ENCODE measurements around the gene GIPC2. TPM values are rescaled to one million over a fixed set of nuclear protein-coding genes. Genes with fewer than 3 reads are reported as not detected.

The GIPC2 gene
- total RNA-seq, 4 donors from 2014 or later = 0.67 to 1.5 (median 1.3) TPM

DNA sequence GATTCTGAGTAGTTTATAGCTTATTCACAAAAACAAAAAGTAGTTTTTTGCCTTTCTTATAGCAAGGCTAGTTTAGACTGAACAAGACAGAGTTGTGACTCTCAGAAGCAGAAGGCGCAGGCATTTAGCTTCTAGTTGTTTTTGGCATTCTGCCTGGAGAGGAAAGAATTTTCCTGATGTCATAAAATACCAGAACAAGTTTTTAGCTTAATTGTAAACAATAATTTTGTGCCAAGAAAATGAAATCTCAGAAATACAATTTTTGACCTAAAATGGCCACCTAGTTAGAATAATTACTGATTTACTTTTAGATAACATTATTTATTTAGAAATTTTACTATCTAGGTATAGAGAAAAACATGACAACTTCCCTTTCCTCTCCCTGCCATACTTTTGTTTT, 40.0 kb upstream of the GIPC2 start:
- intact Hi-C loops (cut with DNase I; ENCODE audit: low total_unique reads) = loop anchor here (1.0 to 5.0 kb wide), 4 partner anchors 42 to 323 kb away; partner anchors contain the start of genes GIPC2 and ZZZ3
- no peaks in the 10 kb centered on the region for H3K9me3 ChIP-seq
- DNase-seq (no peak), ATAC-seq (no peak)
- peak overlapping the region; percentile 83 to 97 (median 91) for H3K27ac ChIP-seq
- in situ Hi-C loops (cut with MboI; ENCODE audit: low sequenced_read_pairs in 4 of 4) = no loop called here
- peak; percentile 40 to 52 for TF ChIP-seq POLR2A (IDR thresholded peaks at IDR 0.05)
- TF ChIP-seq, protein P1, sequence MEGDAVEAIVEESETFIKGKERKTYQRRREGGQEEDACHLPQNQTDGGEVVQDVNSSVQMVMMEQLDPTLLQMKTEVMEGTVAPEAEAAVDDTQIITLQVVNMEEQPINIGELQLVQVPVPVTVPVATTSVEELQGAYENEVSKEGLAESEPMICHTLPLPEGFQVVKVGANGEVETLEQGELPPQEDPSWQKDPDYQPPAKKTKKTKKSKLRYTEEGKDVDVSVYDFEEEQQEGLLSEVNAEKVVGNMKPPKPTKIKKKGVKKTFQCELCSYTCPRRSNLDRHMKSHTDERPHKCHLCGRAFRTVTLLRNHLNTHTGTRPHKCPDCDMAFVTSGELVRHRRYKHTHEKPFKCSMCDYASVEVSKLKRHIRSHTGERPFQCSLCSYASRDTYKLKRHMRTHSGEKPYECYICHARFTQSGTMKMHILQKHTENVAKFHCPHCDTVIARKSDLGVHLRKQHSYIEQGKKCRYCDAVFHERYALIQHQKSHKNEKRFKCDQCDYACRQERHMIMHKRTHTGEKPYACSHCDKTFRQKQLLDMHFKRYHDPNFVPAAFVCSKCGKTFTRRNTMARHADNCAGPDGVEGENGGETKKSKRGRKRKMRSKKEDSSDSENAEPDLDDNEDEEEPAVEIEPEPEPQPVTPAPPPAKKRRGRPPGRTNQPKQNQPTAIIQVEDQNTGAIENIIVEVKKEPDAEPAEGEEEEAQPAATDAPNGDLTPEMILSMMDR (IDR thresholded peaks at IDR 0.05 in 4 of 5, conservative IDR thresholded peaks at IDR 0.05 in 1 of 5) = no peak
- H3K4me3 ChIP-seq = peak overlapping the region; percentile 65 to 81 (median 70)
- H3K4me1 ChIP-seq = peaks cover 25 to 48% of the 10 kb centered on the region in 2 donors
- H3K27me3 ChIP-seq = no peaks in the 10 kb centered on the region
- H3K36me3 ChIP-seq = no peaks in the 10 kb centered on the region

DNA sequence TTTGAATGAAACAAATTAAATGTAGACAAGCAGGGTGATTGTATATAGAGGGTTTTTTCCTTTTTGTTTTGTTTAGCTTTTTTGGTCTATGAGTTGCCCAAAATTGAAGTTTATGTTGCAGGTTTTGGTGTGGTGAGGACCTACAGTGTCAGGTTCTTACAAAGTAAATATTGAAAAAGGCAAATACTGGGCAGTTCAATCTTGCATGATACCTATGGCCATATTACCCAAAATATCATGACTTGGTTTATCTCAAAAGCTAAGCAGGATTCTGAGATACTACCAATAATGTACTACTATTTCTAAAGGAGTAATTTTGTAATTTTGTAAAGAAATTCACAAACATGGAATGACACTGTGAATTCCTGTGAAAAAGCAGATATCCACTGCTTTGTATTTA, 39.2 kb upstream of the GIPC2 start:
- ATAC-seq (no peak), DNase-seq (no peak)
- TF ChIP-seq, protein P1 (IDR thresholded peaks at IDR 0.05 in 4 of 5, conservative IDR thresholded peaks at IDR 0.05 in 1 of 5) = no peak
- TF ChIP-seq POLR2A (IDR thresholded peaks at IDR 0.05) = no peak
- Histone ChIP-seq H3K36me3 (no peaks in the 10 kb centered on the region), H3K27me3 (no peaks in the 10 kb centered on the region), H3K4me1 (peaks cover 32 to 56% of the 10 kb centered on the region in 2 donors), H3K4me3 (peak overlapping the region; percentile 65 to 81 (median 70)), H3K27ac (peak overlapping the region; percentile 83 to 97 (median 91)), H3K9me3 (no peaks in the 10 kb centered on the region)
- in situ Hi-C loops (cut with MboI; ENCODE audit: low sequenced_read_pairs in 4 of 4) = no loop called here
- intact Hi-C loops (cut with DNase I; ENCODE audit: low total_unique reads) = loop anchor here (5.0 kb wide), 1 partner anchor 41 kb away; the partner anchor contains the start of gene GIPC2

DNA sequence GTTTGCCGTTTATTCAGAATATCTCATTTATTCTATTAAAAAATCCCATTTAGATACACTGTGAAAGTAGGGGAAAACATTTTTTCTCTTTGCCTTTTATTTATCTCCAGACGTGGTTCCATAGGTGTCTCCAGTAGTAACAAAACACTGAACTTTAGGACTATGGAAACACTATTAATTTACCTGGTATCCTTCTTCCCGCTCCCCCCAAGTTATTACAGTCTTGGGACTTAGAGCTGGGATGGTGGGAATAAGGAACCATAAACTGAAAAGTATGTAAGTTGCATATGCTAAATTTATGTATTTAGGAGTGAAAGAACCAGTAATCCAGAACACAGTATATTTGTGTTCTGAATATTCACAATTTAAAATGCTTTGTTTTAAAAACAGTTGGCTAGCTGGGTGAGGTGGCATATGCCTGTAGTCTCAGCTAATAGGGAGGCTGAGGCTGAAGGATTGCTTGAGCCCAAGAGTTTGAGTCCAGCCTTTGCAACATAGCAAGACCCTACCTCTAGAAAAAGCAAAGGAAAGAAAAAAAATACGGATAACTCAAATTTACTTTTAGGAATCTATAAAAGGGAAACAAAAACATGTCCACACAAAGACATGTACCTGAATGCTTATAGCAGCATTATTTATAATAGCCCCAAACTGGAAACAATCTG, 38.0 kb upstream of the GIPC2 start:
- ATAC-seq (no peak), DNase-seq (no peak)
- TF ChIP-seq, protein P1 (IDR thresholded peaks at IDR 0.05 in 4 of 5, conservative IDR thresholded peaks at IDR 0.05 in 1 of 5) = no peak
- no peak for TF ChIP-seq POLR2A (IDR thresholded peaks at IDR 0.05)
- intact Hi-C loops (cut with DNase I; ENCODE audit: low total_unique reads) = loop anchor here (5.0 kb wide), 1 partner anchor 39 kb away; the partner anchor contains the start of gene GIPC2
- H3K36me3 ChIP-seq = peaks cover 0 to 1% of the 10 kb centered on the region in 2 donors
- no peaks in the 10 kb centered on the region for H3K9me3 ChIP-seq
- no peaks in the 10 kb centered on the region for H3K27me3 ChIP-seq
- in situ Hi-C loops (cut with MboI; ENCODE audit: low sequenced_read_pairs in 4 of 4) = no loop called here
- H3K4me1 ChIP-seq = peaks cover 28 to 48% of the 10 kb centered on the region in 2 donors
- H3K27ac ChIP-seq = peak overlapping the region; percentile 83 to 97 (median 91)
- peak overlapping the region; percentile 65 to 81 (median 70) for H3K4me3 ChIP-seq

DNA sequence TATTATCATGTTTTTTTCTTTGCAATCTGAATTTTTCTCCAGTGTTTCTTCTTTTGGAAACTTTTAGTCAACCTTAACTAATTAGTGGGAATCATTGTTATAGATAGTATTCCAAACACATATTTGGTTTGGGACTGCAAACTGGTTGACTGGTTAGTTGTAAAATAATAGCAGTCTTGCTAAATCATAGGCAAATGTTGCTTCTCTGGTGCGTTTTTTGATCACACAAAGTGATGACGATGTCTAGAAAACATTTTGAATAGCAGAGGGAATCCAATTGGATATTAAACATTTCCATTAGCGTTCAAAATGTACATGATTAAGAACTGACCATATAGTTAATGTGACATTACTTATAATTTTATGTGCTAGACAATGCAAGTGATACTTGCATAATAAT, 36.5 kb upstream of the GIPC2 start:
- peak overlapping the region; percentile 14 to 81 (median 70) for H3K4me3 ChIP-seq
- ATAC-seq (no peak), DNase-seq (no peak)
- intact Hi-C loops (cut with DNase I; ENCODE audit: low total_unique reads) (loop anchor here (5.0 kb wide), 1 partner anchor 38 kb away; the partner anchor contains the start of gene GIPC2), in situ Hi-C loops (cut with MboI; ENCODE audit: low sequenced_read_pairs in 4 of 4) (no loop called here)
- no peaks in the 10 kb centered on the region for H3K9me3 ChIP-seq
- TF ChIP-seq POLR2A (IDR thresholded peaks at IDR 0.05) = no peak
- TF ChIP-seq, protein P1 (IDR thresholded peaks at IDR 0.05 in 4 of 5, conservative IDR thresholded peaks at IDR 0.05 in 1 of 5) = no peak
- peaks cover 0 to 15% of the 10 kb centered on the region in 2 donors for H3K36me3 ChIP-seq
- H3K27me3 ChIP-seq = no peaks in the 10 kb centered on the region
- peak overlapping the region; percentile 4 to 97 (median 91) for H3K27ac ChIP-seq
- H3K4me1 ChIP-seq = peaks cover 23 to 45% of the 10 kb centered on the region in 2 donors

All from gastrocnemius medialis (tissue), 4 donors.